K562 (cell line): ENCODE results near the gene NBEA.

Source experiments
- TAL1 ChIP-seq: fragments of 450-650 bp; IDR thresholded peaks from 2 replicates; pipeline ENCODE4 v1.6.1; 2016; ENCODE audit warnings: mild to moderate bottlenecking
- YY1 ChIP-seq, 3 experiments: IDR thresholded peaks; 2 replicates each; pipeline ENCODE4 v1.6.1; 2011; ENCODE audit warnings: low read length in 2 of 3, mild to moderate bottlenecking in 2 of 3, moderate library complexity in 2 of 3, borderline replicate concordance in 1 of 3, control low read depth in 1 of 3, low read depth in 1 of 3; ENCODE audit not compliant: insufficient read depth in 3 of 3, insufficient replicate concordance in 2 of 3, control insufficient read depth in 1 of 3, insufficient read length in 1 of 3; ENCODE audit errors: extremely low read depth in 1 of 3
- TF ChIP-seq, protein P1 (sequence below), 3 experiments: IDR thresholded peaks in 2 of 3; conservative IDR thresholded peaks in 1 of 3; 2 replicates each; pipeline ENCODE4 v1.5.1; 2011 to 2012; ENCODE audit warnings: low read length in 3 of 3, mild to moderate bottlenecking in 3 of 3, control low read depth in 2 of 3, improper control_type of control experiment in 1 of 3, inconsistent platforms in 1 of 3, low read depth in 1 of 3, mixed read lengths in 1 of 3, moderate library complexity in 1 of 3; ENCODE audit not compliant: insufficient read depth in 2 of 3

DNA sequence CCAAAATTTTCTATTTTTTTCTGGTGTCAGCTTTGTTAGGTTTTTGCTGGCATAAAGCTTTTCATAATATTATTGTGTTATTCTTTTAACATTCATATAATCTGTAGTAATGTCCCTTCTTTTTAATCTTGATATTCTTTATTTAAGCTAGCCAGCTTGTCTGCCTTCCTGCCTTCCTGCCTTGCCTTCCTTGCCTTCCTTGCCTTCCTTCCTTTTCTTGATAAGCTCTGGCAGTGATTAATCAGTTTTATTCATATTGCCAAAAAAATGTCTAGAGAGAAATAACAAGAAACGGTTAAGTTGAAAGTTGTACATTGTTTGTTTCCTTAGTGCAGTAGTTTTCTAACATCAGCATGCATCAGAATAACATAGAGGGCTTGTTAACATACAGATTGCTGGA lies 277.0 kb downstream of the NBEA start:
- TF ChIP-seq, protein P1, sequence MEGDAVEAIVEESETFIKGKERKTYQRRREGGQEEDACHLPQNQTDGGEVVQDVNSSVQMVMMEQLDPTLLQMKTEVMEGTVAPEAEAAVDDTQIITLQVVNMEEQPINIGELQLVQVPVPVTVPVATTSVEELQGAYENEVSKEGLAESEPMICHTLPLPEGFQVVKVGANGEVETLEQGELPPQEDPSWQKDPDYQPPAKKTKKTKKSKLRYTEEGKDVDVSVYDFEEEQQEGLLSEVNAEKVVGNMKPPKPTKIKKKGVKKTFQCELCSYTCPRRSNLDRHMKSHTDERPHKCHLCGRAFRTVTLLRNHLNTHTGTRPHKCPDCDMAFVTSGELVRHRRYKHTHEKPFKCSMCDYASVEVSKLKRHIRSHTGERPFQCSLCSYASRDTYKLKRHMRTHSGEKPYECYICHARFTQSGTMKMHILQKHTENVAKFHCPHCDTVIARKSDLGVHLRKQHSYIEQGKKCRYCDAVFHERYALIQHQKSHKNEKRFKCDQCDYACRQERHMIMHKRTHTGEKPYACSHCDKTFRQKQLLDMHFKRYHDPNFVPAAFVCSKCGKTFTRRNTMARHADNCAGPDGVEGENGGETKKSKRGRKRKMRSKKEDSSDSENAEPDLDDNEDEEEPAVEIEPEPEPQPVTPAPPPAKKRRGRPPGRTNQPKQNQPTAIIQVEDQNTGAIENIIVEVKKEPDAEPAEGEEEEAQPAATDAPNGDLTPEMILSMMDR (IDR thresholded peaks at IDR 0.05 in 2 of 3, conservative IDR thresholded peaks at IDR 0.05 in 1 of 3; ENCODE audit: insufficient read depth in 2 of 3, low read depth in 1 of 3, low read length in 3 of 3): no peak
- TF ChIP-seq YY1 (IDR thresholded peaks at IDR 0.05; ENCODE audit: borderline replicate concordance in 1 of 3, control insufficient read depth in 1 of 3, extremely low read depth in 1 of 3, insufficient read depth in 3 of 3, insufficient read length in 1 of 3, insufficient replicate concordance in 2 of 3, low read depth in 1 of 3, low read length in 2 of 3) (no peak), TAL1 (no peak)
